ENCODE data around the gene CHDH. TPM values are rescaled to one million over a fixed set of nuclear protein-coding genes. Genes with fewer than 3 reads are reported as not detected.

The CHDH gene
- total RNA-seq, 1 donor from 2014 or later = 2.4 TPM

GRCh38 chr3:53763353-53763752 is 82.9 kb downstream of the CHDH start:
- DNase-seq (ENCODE audit: low read depth) = no peak

Other genes with a start within 250 kb of the CHDH start
- gene IL17RB, start 149 bp upstream of the CHDH start, total RNA-seq = not detected in 2 replicates
- gene ACTR8, start 35.7 kb upstream of the CHDH start, total RNA-seq = 26.4 and 35.0 TPM in 2 replicates
- gene SELENOK, start 45.4 kb upstream of the CHDH start, total RNA-seq = 37.1 and 70.8 TPM in 2 replicates

All from myocyte (in vitro differentiated cells).